ENCODE measurements around the gene TMEM219.

- TF ChIP-seq CTCF (conservative IDR thresholded peaks at IDR 0.05 in 1 of 2, IDR thresholded peaks at IDR 0.05 in 1 of 2; ENCODE audit: low read depth in 1 of 2, low read length in 2 of 2) (no peak), EZH2 (IDR thresholded peaks at IDR 0.05; ENCODE audit: low read length, missing control alignments) (no peak)
These were observed 3.1 kb upstream of the TMEM219 start for GRCh38 chr16:29958756-29959155.
